HG03558 (cell line): ENCODE results near the gene LSAMP.

Experiments used
- ATAC-seq: cut with Tn5 transposase; IDR thresholded peaks from one replicate; pipeline ENCODE4 v1.9.1; 2021; ENCODE audit warnings: moderate number of reproducible peaks; ENCODE audit not compliant: unreplicated experiment; ENCODE audit errors: extremely low read depth

The LSAMP gene

GRCh38 chr3:115996420-115997108, 448.7 kb downstream of the LSAMP start:
- ATAC-seq: no peak

- no peak for ATAC-seq
Measured at GRCh38 chr3:115990669-115991068, 454.6 kb downstream of the LSAMP start.

- ATAC-seq: no peak
Measured at GRCh38 chr3:115989684-115990421, 455.4 kb downstream of the LSAMP start.

GRCh38 chr3:115986555-115987207, 458.6 kb downstream of the LSAMP start:
- no peak for ATAC-seq

- no peak for ATAC-seq
Measured at GRCh38 chr3:115982629-115983028, 462.7 kb downstream of the LSAMP start.

GRCh38 chr3:115982108-115982507, 463.2 kb downstream of the LSAMP start:
- no peak for ATAC-seq

- no peak for ATAC-seq
Measured at GRCh38 chr3:115980709-115981108, 464.6 kb downstream of the LSAMP start.

- ATAC-seq: no peak
Measured at GRCh38 chr3:115977866-115978265, 467.4 kb downstream of the LSAMP start.

GRCh38 chr3:115975796-115976195, 469.5 kb downstream of the LSAMP start:
- ATAC-seq: no peak

GRCh38 chr3:115975353-115975752, 469.9 kb downstream of the LSAMP start:
- no peak for ATAC-seq

- ATAC-seq: no peak
Measured at GRCh38 chr3:115974940-115975339, 470.3 kb downstream of the LSAMP start.

- no peak for ATAC-seq
Measured at GRCh38 chr3:115968871-115969270, 476.4 kb downstream of the LSAMP start.

- ATAC-seq: no peak
Measured at GRCh38 chr3:115961380-115961779, 483.9 kb downstream of the LSAMP start.

- no peak for ATAC-seq
Measured at GRCh38 chr3:115960799-115961198, 484.5 kb downstream of the LSAMP start.

GRCh38 chr3:115958526-115958925, 486.8 kb downstream of the LSAMP start:
- ATAC-seq: no peak

GRCh38 chr3:115947325-115947724, 498.0 kb downstream of the LSAMP start:
- ATAC-seq: no peak

GRCh38 chr3:115943579-115943978, 501.7 kb downstream of the LSAMP start:
- no peak for ATAC-seq

GRCh38 chr3:115937054-115937453, 508.2 kb downstream of the LSAMP start:
- ATAC-seq: no peak

GRCh38 chr3:115932807-115933206, 512.5 kb downstream of the LSAMP start:
- no peak for ATAC-seq

GRCh38 chr3:115931581-115931980, 513.7 kb downstream of the LSAMP start:
- ATAC-seq: no peak

- ATAC-seq: no peak
Measured at GRCh38 chr3:115930922-115931321, 514.4 kb downstream of the LSAMP start.
